H9 (cell line): ENCODE measurements around the gene CMTM2. TPM values are rescaled to one million over a fixed set of nuclear protein-coding genes. Genes with fewer than 3 reads are reported as not detected.

Experiments used
- DNase-seq: peaks from one replicate; pipeline ENCODE4 v3.0.0-alpha.2; 2017
- H2AFZ ChIP-seq: one replicate; pipeline ENCODE4 v1.6.1; 2013; ENCODE audit warnings: mild to moderate bottlenecking, low read length, control low read depth, moderate library complexity
- H2AK5ac ChIP-seq: 2 replicates; pipeline ENCODE4 v1.6.1; 2013; ENCODE audit warnings: low read length, control low read depth, mixed read lengths; ENCODE audit not compliant: insufficient read length
- H2BK120ac ChIP-seq: one replicate; pipeline ENCODE4 v1.6.1; 2013; ENCODE audit warnings: low read depth, mild to moderate bottlenecking, low read length, control low read depth, inconsistent platforms; ENCODE audit not compliant: poor library complexity, severe bottlenecking
- H2BK12ac ChIP-seq: 2 replicates; pipeline ENCODE4 v1.6.1; 2013; ENCODE audit warnings: low read length, control low read depth, mixed read lengths, low read depth; ENCODE audit not compliant: insufficient read length
- H2BK15ac ChIP-seq: 2 replicates; pipeline ENCODE4 v1.6.1; 2013; ENCODE audit warnings: low read depth, low read length, control low read depth
- H2BK20ac ChIP-seq: one replicate; pipeline ENCODE4 v1.6.1; 2013; ENCODE audit warnings: low read depth, mild to moderate bottlenecking, low read length, control low read depth, inconsistent platforms; ENCODE audit not compliant: poor library complexity, severe bottlenecking
- H2BK5ac ChIP-seq: 2 replicates; pipeline ENCODE4 v1.6.1; 2013; ENCODE audit warnings: low read length, control low read depth, mixed read lengths; ENCODE audit not compliant: insufficient read length
- H3K14ac ChIP-seq: 2 replicates; pipeline ENCODE4 v1.6.1; 2013; ENCODE audit warnings: low read length, control low read depth; ENCODE audit not compliant: insufficient read depth
- H3K18ac ChIP-seq: 2 replicates; pipeline ENCODE4 v1.6.1; 2013; ENCODE audit warnings: low read depth, mild to moderate bottlenecking, mixed read lengths, low read length, control low read depth; ENCODE audit not compliant: insufficient read length
- H3K23ac ChIP-seq: 2 replicates; pipeline ENCODE4 v1.6.1; 2013; ENCODE audit warnings: low read length, control low read depth, mixed read lengths, low read depth; ENCODE audit not compliant: insufficient read length
- H3K23me2 ChIP-seq: 2 replicates; pipeline ENCODE4 v1.6.1; 2013; ENCODE audit warnings: low read depth, mild to moderate bottlenecking, mixed read lengths, low read length, control low read depth; ENCODE audit not compliant: insufficient read length, poor library complexity, severe bottlenecking
- H3K27ac ChIP-seq: 2 replicates; pipeline ENCODE4 v1.5.1; 2013; ENCODE audit warnings: low read length, control low read depth, mixed read lengths, low read depth; ENCODE audit not compliant: insufficient read length
- H3K27me3 ChIP-seq: 2 replicates; pipeline ENCODE4 v1.6.1; 2013; ENCODE audit warnings: low read length, control low read depth, inconsistent platforms; ENCODE audit not compliant: insufficient read depth
- H3K4ac ChIP-seq: 2 replicates; pipeline ENCODE4 v1.6.1; 2013; ENCODE audit warnings: low read depth, mild to moderate bottlenecking, control low read depth, inconsistent platforms, low read length, moderate library complexity
- H3K4me1 ChIP-seq: 2 replicates; pipeline ENCODE4 v1.6.1; 2013; ENCODE audit warnings: low read length, control low read depth, inconsistent platforms; ENCODE audit not compliant: insufficient read depth
- H3K4me2 ChIP-seq: 2 replicates; pipeline ENCODE4 v1.6.1; 2013; ENCODE audit warnings: low read length, control low read depth, mixed read lengths; ENCODE audit not compliant: insufficient read length, insufficient read depth
- H3K56ac ChIP-seq: 2 replicates; pipeline ENCODE4 v1.6.1; 2013; ENCODE audit warnings: low read depth, mild to moderate bottlenecking, mixed read lengths, low read length, control low read depth; ENCODE audit not compliant: insufficient read length
- H3K79me1 ChIP-seq: 2 replicates; pipeline ENCODE4 v1.6.1; 2013; ENCODE audit warnings: low read depth, mild to moderate bottlenecking, moderate library complexity, low read length, control low read depth, inconsistent platforms; ENCODE audit not compliant: insufficient read depth, poor library complexity, severe bottlenecking
- H3K79me2 ChIP-seq: 2 replicates; pipeline ENCODE4 v1.6.1; 2013; ENCODE audit warnings: low read length, control low read depth, inconsistent platforms; ENCODE audit not compliant: insufficient read depth
- H3K9ac ChIP-seq: 2 replicates; pipeline ENCODE4 v1.6.1; 2013; ENCODE audit warnings: low read length, control low read depth, mixed read lengths; ENCODE audit not compliant: insufficient read length; ENCODE audit errors: extremely low read depth
- H3K9me3 ChIP-seq: one replicate; pipeline ENCODE4 v1.6.1; 2013; ENCODE audit warnings: low read depth, low read length, inconsistent platforms; ENCODE audit not compliant: control insufficient read depth
- H3T11ph ChIP-seq: one replicate; pipeline ENCODE4 v1.6.1; 2013; ENCODE audit warnings: mild to moderate bottlenecking, low read length, control low read depth, inconsistent platforms
- H4K20me1 ChIP-seq: one replicate; pipeline ENCODE4 v1.6.1; 2013; ENCODE audit not compliant: control insufficient read depth, insufficient read length, insufficient read depth
- H4K5ac ChIP-seq: 2 replicates; pipeline ENCODE4 v1.6.1; 2013; ENCODE audit warnings: low read depth, mild to moderate bottlenecking, mixed read lengths, low read length, control low read depth; ENCODE audit not compliant: insufficient read length
- H4K8ac ChIP-seq: replicated peaks from 2 replicates; pipeline ENCODE4 v1.6.1; 2013; ENCODE audit warnings: low read length, control low read depth, mixed read lengths, low read depth; ENCODE audit not compliant: insufficient read length
- H4K91ac ChIP-seq: 2 replicates; pipeline ENCODE4 v1.6.1; 2013; ENCODE audit warnings: low read depth, mild to moderate bottlenecking, moderate library complexity, mixed read lengths, low read length, control low read depth; ENCODE audit not compliant: insufficient read length
- H3K27ac Mint-ChIP-seq, 3 experiments: 2 replicates in 2 of 3; 3 replicates in 1 of 3; pipeline ENCODE4 v1.8.0; 2020 to 2021; ENCODE audit warnings: mixed read lengths in 3 of 3, mild to moderate bottlenecking in 1 of 3, moderate library complexity in 1 of 3
- H3K27me3 Mint-ChIP-seq: 2 replicates; pipeline ENCODE4 v1.8.0; 2021; ENCODE audit warnings: low read depth, mild to moderate bottlenecking, moderate library complexity, mixed read lengths
- H3K36me3 Mint-ChIP-seq, 3 experiments: 2 replicates in 2 of 3; 3 replicates in 1 of 3; pipeline ENCODE4 v1.8.0; 2020 to 2021; ENCODE audit warnings: low read depth in 3 of 3, mixed read lengths in 3 of 3; ENCODE audit not compliant: insufficient read depth in 1 of 3
- H3K4me1 Mint-ChIP-seq, 2 experiments: 2 replicates each; pipeline ENCODE4 v1.8.0; 2020; ENCODE audit warnings: mixed read lengths in 2 of 2
- H3K4me3 Mint-ChIP-seq, 2 experiments: 2 replicates in 1 of 2; 3 replicates in 1 of 2; pipeline ENCODE4 v1.8.0; 2020 to 2021; ENCODE audit warnings: mild to moderate bottlenecking in 2 of 2, mixed read lengths in 2 of 2, moderate library complexity in 1 of 2
- H3K9me3 Mint-ChIP-seq, 2 experiments: 2 replicates in 1 of 2; 3 replicates in 1 of 2; pipeline ENCODE4 v1.8.0; 2020; ENCODE audit warnings: mild to moderate bottlenecking in 2 of 2, mixed read lengths in 2 of 2, moderate library complexity in 1 of 2
- CTCF ChIP-seq: fragments of 200-600 bp; sonication (generic); conservative IDR thresholded peaks from 3 replicates; pipeline ENCODE4 v1.8.0; 2021; ENCODE audit warnings: antibody characterized with exemption, mild to moderate bottlenecking
- WGBS: extraction: QIAGEN DNeasy Blood & Tissue Kit; methylation state at CpG from one replicate; pipeline ENCODE4 v1.1.7; 2013; ENCODE audit warnings: missing lambda C conversion rate, low lambda C conversion rate, mixed read lengths; ENCODE audit not compliant: insufficient read length; ENCODE audit errors: extremely low coverage; 5-methylcytosine and 5-hydroxymethylcytosine counted together
- total RNA-seq: library from RNA; stranded (reverse); gene quantifications from 2 replicates; pipeline ENCODE4 v1.2.1, GENCODE V29; 2021

CMTM2 gene
- total RNA-seq, 1 experiment from 2014 or later = not detected

GRCh38 chr16:66536525-66536924, 42.7 kb upstream of the CMTM2 start:
- no peak overlapping the region for H3K4me3 Mint-ChIP-seq
- H3K36me3 Mint-ChIP-seq = no peaks in the 10 kb centered on the region; a peak in 1 of 7 replicates
- WGBS = no CpG with 5 or more reads among the region's 4 CpGs
- Histone ChIP-seq H2BK20ac (no peak overlapping the region), H3K4me2 (no peak overlapping the region), H3K9ac (no peak overlapping the region), H3K4me1 (no peaks in the 10 kb centered on the region), H4K5ac (no peak overlapping the region), H4K20me1 (no peaks in the 10 kb centered on the region), H3K14ac (no peak overlapping the region; the same call in 1 of the 2 replicates), H2BK5ac (no peak overlapping the region), H3K23ac (no peak overlapping the region), H2BK12ac (no peak overlapping the region), H3K27ac (no peak overlapping the region), H2AK5ac (no peak overlapping the region), H3K27me3 (no peaks in the 10 kb centered on the region), H3K18ac (no peak overlapping the region), H2BK120ac (no peak overlapping the region), H3K4ac (no peak overlapping the region), H2AFZ (no peak overlapping the region), H3K79me2 (no peaks in the 10 kb centered on the region), H3K23me2 (no peaks in the 10 kb centered on the region), H4K91ac (no peak overlapping the region), H3T11ph (no peak overlapping the region), H3K79me1 (no peaks in the 10 kb centered on the region), H3K9me3 (no peaks in the 10 kb centered on the region), H2BK15ac (no peak overlapping the region), H3K56ac (no peak overlapping the region), H4K8ac (no peak overlapping the region)
- TF ChIP-seq CTCF = peak; percentile 40; the same call in 2 of the 3 replicates
- peaks cover 2% of the 10 kb centered on the region in 2 experiments for H3K4me1 Mint-ChIP-seq
- peak overlapping the region in 1 of 3 experiments; percentile 87; a peak in 1 of 7 replicates for H3K27ac Mint-ChIP-seq
- no peaks in the 10 kb centered on the region for H3K9me3 Mint-ChIP-seq
- no peaks in the 10 kb centered on the region for H3K27me3 Mint-ChIP-seq
- no peak for DNase-seq
